Keratinocyte (primary cell): Measurements from ENCODE around the gene RFPL2. TPM values are rescaled to one million over a fixed set of nuclear protein-coding genes. Genes with fewer than 3 reads are reported as not detected.

Experiments
- DNase-seq: peaks from one replicate; pipeline ENCODE4 v3.0.0-alpha.2; 2011; ENCODE audit warnings: low read depth, missing footprints, low spot score
- FAIRE-seq: peaks from 2 replicates; lab custom pipeline; 2011; peaks lifted over from hg19 to GRCh38; lab: Jason Lieb, UNC
- H2AFZ ChIP-seq: 2 replicates; pipeline ENCODE4 v1.6.0; 2012; ENCODE audit warnings: low read length, control low read depth, inconsistent platforms; ENCODE audit not compliant: control insufficient read depth
- H3K27ac ChIP-seq: 2 replicates; pipeline ENCODE4 v1.5.1; 2011; ENCODE audit warnings: low read length; ENCODE audit not compliant: control insufficient read depth, insufficient read depth
- H3K27me3 ChIP-seq: 3 replicates; pipeline ENCODE4 v1.6.0; 2011; ENCODE audit warnings: low read length; ENCODE audit not compliant: control insufficient read depth, insufficient read depth; ENCODE audit errors: extremely low read depth
- H3K36me3 ChIP-seq, 2 experiments: 2 replicates in 1 of 2; 3 replicates in 1 of 2; pipeline ENCODE4 v1.5.1; 2011; ENCODE audit warnings: low read length in 2 of 2, mild to moderate bottlenecking in 1 of 2; ENCODE audit not compliant: control insufficient read depth in 2 of 2, insufficient read depth in 2 of 2; ENCODE audit errors: extremely low read depth in 1 of 2
- H3K4me1 ChIP-seq: 3 replicates; pipeline ENCODE4 v1.5.1; 2011; ENCODE audit warnings: low read length; ENCODE audit not compliant: control insufficient read depth, insufficient read depth; ENCODE audit errors: extremely low read depth
- H3K4me2 ChIP-seq: 3 replicates; pipeline ENCODE4 v1.6.0; 2011; ENCODE audit warnings: low read depth, low read length; ENCODE audit not compliant: control insufficient read depth, insufficient read depth; ENCODE audit errors: extremely low read depth
- H3K4me3 ChIP-seq, 3 experiments: fragments of 200-600 bp in 1 of 3; sonication (generic) in 1 of 3; 2 replicates in 2 of 3; 3 replicates in 1 of 3; pipeline ENCODE4 v1.5.1; 2011 to 2016; ENCODE audit warnings: low read length in 3 of 3, mild to moderate bottlenecking in 3 of 3, control low read depth in 2 of 3, inconsistent platforms in 1 of 3, low read depth in 1 of 3, mixed read lengths in 1 of 3, mixed run types in 1 of 3, moderate library complexity in 1 of 3; ENCODE audit not compliant: control insufficient read depth in 2 of 3, insufficient read depth in 2 of 3; ENCODE audit errors: extremely low read depth in 1 of 3
- H3K79me2 ChIP-seq: 2 replicates; pipeline ENCODE4 v1.6.0; 2012; ENCODE audit warnings: low read length; ENCODE audit not compliant: control insufficient read depth, insufficient read depth
- H3K9ac ChIP-seq: 3 replicates; pipeline ENCODE4 v1.6.0; 2011; ENCODE audit warnings: low read length; ENCODE audit not compliant: control insufficient read depth, insufficient read depth; ENCODE audit errors: extremely low read depth
- H3K9me1 ChIP-seq: 3 replicates; pipeline ENCODE4 v1.6.0; 2011; ENCODE audit warnings: low read length; ENCODE audit not compliant: control insufficient read depth, insufficient read depth; ENCODE audit errors: extremely low read depth
- H3K9me3 ChIP-seq: 2 replicates; pipeline ENCODE4 v1.5.1; 2012; ENCODE audit warnings: low read depth, low read length; ENCODE audit not compliant: control insufficient read depth
- H4K20me1 ChIP-seq: 3 replicates; pipeline ENCODE4 v1.6.0; 2011; ENCODE audit warnings: low read length; ENCODE audit not compliant: control insufficient read depth, insufficient read depth; ENCODE audit errors: extremely low read depth
- EZH2 ChIP-seq: IDR thresholded peaks from one replicate; pipeline ENCODE4 v1.6.1; 2012; ENCODE audit warnings: inconsistent platforms, mild to moderate bottlenecking, low read length, moderate library complexity
- dilution Hi-C: fragments of 300-500 bp; cut with MboI; formaldehyde crosslinking; loops from one replicate; pipeline ENCODE4 v1.7.0; 2020; ENCODE audit warnings: low sequenced_read_pairs; ENCODE audit not compliant: extremely low pct_ligation_motif_present
- polyA plus RNA-seq, 5 experiments: library from polyadenylated mRNA; depleted of rRNA in 3 of 5; stranded (reverse) in 3 of 5; stranded (forward) in 1 of 5; unstranded in 1 of 5; fragments of >200 nt; gene quantifications; 1 replicate in 1 of 5; 2 replicates in 3 of 5; 3 replicates in 1 of 5; pipeline versions ENCODE4 v1.2.1 to v1.2.3, GENCODE V29; 2011 to 2012; ENCODE audit warnings: missing spikeins in 2 of 5, low read depth in 1 of 5, low replicate concordance in 1 of 5
- TF ChIP-seq, protein P1 (sequence below), 3 experiments: IDR thresholded peaks in 1 of 3; conservative IDR thresholded peaks in 1 of 3; optimal IDR thresholded peaks in 1 of 3; 2 replicates in 2 of 3; 3 replicates in 1 of 3; pipeline versions ENCODE3 to v1.5.1; 2011; ENCODE audit warnings: low read length in 3 of 3, mild to moderate bottlenecking in 3 of 3, moderate library complexity in 2 of 3, control low read depth in 1 of 3, inconsistent platforms in 1 of 3; ENCODE audit not compliant: insufficient read depth in 2 of 3; ENCODE audit errors: extremely low read depth in 1 of 3

Gene RFPL2
- polyA plus RNA-seq, 1 donor (not counting 4 experiments of a cell fraction or from before 2014, with no cell fraction given), result not detected

- Histone ChIP-seq H3K36me3 (no peaks in the 10 kb centered on the region), H3K9me1 (no peaks in the 10 kb centered on the region), H3K9me3 (no peaks in the 10 kb centered on the region), H3K4me3 (no peak overlapping the region), H4K20me1 (no peaks in the 10 kb centered on the region), H3K9ac (no peak overlapping the region), H2AFZ (no peak overlapping the region), H3K27me3 (no peaks in the 10 kb centered on the region), H3K27ac (no peak overlapping the region), H3K4me2 (no peak overlapping the region), H3K79me2 (no peaks in the 10 kb centered on the region), H3K4me1 (no peaks in the 10 kb centered on the region)
- FAIRE-seq (no peak), DNase-seq (no peak)
- no peak for TF ChIP-seq EZH2
- dilution Hi-C loops, result no loop called here
Observed at GRCh38 chr22:32245042-32245441, 40.2 kb upstream of the RFPL2 start.

DNA sequence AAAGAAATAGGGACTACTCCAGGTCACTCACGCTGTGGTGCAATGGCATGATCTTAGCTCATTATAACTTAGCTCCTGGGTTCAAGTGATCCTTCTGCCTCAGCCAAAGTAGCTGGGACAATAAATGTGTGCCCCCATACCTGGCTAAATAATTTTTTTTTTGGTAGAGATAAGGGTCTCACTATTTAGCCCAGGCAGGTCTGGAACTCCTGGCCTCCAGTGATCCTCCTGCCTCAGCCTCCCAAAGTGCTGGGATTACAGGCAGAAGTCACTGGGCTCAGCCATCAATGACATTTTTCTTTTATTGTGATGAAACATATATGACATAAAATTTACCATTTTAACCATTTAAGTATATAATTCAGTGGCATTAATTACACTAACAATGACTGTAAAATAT, 39.7 kb upstream of the RFPL2 start:
- TF ChIP-seq, protein P1, sequence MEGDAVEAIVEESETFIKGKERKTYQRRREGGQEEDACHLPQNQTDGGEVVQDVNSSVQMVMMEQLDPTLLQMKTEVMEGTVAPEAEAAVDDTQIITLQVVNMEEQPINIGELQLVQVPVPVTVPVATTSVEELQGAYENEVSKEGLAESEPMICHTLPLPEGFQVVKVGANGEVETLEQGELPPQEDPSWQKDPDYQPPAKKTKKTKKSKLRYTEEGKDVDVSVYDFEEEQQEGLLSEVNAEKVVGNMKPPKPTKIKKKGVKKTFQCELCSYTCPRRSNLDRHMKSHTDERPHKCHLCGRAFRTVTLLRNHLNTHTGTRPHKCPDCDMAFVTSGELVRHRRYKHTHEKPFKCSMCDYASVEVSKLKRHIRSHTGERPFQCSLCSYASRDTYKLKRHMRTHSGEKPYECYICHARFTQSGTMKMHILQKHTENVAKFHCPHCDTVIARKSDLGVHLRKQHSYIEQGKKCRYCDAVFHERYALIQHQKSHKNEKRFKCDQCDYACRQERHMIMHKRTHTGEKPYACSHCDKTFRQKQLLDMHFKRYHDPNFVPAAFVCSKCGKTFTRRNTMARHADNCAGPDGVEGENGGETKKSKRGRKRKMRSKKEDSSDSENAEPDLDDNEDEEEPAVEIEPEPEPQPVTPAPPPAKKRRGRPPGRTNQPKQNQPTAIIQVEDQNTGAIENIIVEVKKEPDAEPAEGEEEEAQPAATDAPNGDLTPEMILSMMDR (optimal IDR thresholded peaks at IDR 0.05 in 1 of 3, IDR thresholded peaks at IDR 0.05 in 1 of 3, conservative IDR thresholded peaks at IDR 0.05 in 1 of 3; ENCODE audit: extremely low read depth in 1 of 3, insufficient read depth in 2 of 3, low read length in 3 of 3), result no peak
- no peak for TF ChIP-seq EZH2
- Histone ChIP-seq H3K4me1 (no peaks in the 10 kb centered on the region), H2AFZ (no peak overlapping the region), H3K9me3 (no peaks in the 10 kb centered on the region), H3K9ac (no peak overlapping the region), H3K27me3 (no peaks in the 10 kb centered on the region), H3K4me2 (no peak overlapping the region), H3K36me3 (no peaks in the 10 kb centered on the region), H3K4me3 (no peak overlapping the region), H3K79me2 (no peaks in the 10 kb centered on the region), H3K27ac (no peak overlapping the region), H3K9me1 (no peaks in the 10 kb centered on the region), H4K20me1 (no peaks in the 10 kb centered on the region)
- DNase-seq, result no peak
- dilution Hi-C loops, result no loop called here
- FAIRE-seq, result no peak

GRCh38 chr22:32240461-32240860, 35.6 kb upstream of the RFPL2 start:
- H3K36me3 ChIP-seq, result no peaks in the 10 kb centered on the region
- H3K9me1 ChIP-seq, result no peaks in the 10 kb centered on the region
- no peak overlapping the region for H3K27ac ChIP-seq
- FAIRE-seq (no peak), DNase-seq (no peak)
- no peaks in the 10 kb centered on the region for H3K9me3 ChIP-seq
- TF ChIP-seq, protein P1 (optimal IDR thresholded peaks at IDR 0.05 in 1 of 3, IDR thresholded peaks at IDR 0.05 in 1 of 3, conservative IDR thresholded peaks at IDR 0.05 in 1 of 3; ENCODE audit: extremely low read depth in 1 of 3, insufficient read depth in 2 of 3, low read length in 3 of 3), result no peak
- TF ChIP-seq EZH2, result no peak
- no peak overlapping the region for H3K4me3 ChIP-seq
- H2AFZ ChIP-seq, result no peak overlapping the region
- dilution Hi-C loops, result no loop called here
- H3K9ac ChIP-seq, result no peak overlapping the region
- no peak overlapping the region for H3K4me2 ChIP-seq
- H3K27me3 ChIP-seq, result no peaks in the 10 kb centered on the region
- H3K4me1 ChIP-seq, result no peaks in the 10 kb centered on the region
- no peaks in the 10 kb centered on the region for H4K20me1 ChIP-seq
- H3K79me2 ChIP-seq, result no peaks in the 10 kb centered on the region
